ENCODE results near the gene KCNJ1.

DNA sequence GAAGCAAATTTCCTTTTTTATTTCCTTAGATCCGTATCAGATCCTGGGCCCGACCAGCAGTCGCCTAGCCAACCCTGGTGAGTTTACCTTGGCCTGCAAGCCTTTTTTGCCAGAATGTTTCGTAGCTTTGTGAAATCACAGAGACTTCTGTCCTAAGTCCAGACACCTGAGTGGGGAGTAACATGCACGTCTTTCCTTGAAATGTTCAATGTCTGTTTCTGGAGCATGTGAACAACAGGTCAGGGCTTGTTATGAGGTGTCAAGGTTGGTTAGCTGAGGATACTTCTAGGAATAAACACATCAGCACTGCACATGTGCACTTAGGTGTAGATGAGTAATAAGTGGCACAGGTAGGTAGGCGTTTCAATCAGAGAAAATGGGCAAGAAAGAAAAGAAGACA, 58.0 kb downstream of the KCNJ1 start:
- TF ChIP-seq REST (IDR thresholded peaks at IDR 0.05; ENCODE audit: borderline replicate concordance) (no peak), REST (CRISPR knock-in tag; IDR thresholded peaks at IDR 0.05; ENCODE audit: low read depth) (no peak), CTCF (IDR thresholded peaks at IDR 0.05 in 2 of 3, conservative IDR thresholded peaks at IDR 0.05 in 1 of 3; ENCODE audit: insufficient read depth in 2 of 3, low read depth in 1 of 3, low read length in 3 of 3) (no peak), PML (IDR thresholded peaks at IDR 0.05; ENCODE audit: low read length) (no peak), GTF2E2 (tag; IDR thresholded peaks at IDR 0.05) (no peak), EHMT2 (IDR thresholded peaks at IDR 0.05) (no peak), TAF1 (IDR thresholded peaks at IDR 0.05; ENCODE audit: control insufficient read depth, extremely low read depth, insufficient read depth, low read length, severe bottlenecking) (no peak), MEF2D (tag; conservative IDR thresholded peaks at IDR 0.05; ENCODE audit: low read depth) (no peak), NFYB (IDR thresholded peaks at IDR 0.05; ENCODE audit: extremely low read depth, insufficient read length) (no peak)
- TF ChIP-seq, protein P1, sequence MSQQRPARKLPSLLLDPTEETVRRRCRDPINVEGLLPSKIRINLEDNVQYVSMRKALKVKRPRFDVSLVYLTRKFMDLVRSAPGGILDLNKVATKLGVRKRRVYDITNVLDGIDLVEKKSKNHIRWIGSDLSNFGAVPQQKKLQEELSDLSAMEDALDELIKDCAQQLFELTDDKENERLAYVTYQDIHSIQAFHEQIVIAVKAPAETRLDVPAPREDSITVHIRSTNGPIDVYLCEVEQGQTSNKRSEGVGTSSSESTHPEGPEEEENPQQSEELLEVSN (IDR thresholded peaks at IDR 0.05; ENCODE audit: borderline replicate concordance in 1 of 2, extremely low read depth in 1 of 2, insufficient read depth in 1 of 2, insufficient read length in 1 of 2, low read depth in 1 of 2, low read length in 1 of 2, poor library complexity in 1 of 2, severe bottlenecking in 1 of 2): no peak
- TF ChIP-seq, protein P2, sequence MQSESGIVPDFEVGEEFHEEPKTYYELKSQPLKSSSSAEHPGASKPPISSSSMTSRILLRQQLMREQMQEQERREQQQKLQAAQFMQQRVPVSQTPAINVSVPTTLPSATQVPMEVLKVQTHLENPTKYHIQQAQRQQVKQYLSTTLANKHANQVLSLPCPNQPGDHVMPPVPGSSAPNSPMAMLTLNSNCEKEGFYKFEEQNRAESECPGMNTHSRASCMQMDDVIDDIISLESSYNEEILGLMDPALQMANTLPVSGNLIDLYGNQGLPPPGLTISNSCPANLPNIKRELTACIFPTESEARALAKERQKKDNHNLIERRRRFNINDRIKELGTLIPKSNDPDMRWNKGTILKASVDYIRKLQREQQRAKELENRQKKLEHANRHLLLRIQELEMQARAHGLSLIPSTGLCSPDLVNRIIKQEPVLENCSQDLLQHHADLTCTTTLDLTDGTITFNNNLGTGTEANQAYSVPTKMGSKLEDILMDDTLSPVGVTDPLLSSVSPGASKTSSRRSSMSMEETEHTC (IDR thresholded peaks at IDR 0.05): no peak
- TF ChIP-seq, protein P3, sequence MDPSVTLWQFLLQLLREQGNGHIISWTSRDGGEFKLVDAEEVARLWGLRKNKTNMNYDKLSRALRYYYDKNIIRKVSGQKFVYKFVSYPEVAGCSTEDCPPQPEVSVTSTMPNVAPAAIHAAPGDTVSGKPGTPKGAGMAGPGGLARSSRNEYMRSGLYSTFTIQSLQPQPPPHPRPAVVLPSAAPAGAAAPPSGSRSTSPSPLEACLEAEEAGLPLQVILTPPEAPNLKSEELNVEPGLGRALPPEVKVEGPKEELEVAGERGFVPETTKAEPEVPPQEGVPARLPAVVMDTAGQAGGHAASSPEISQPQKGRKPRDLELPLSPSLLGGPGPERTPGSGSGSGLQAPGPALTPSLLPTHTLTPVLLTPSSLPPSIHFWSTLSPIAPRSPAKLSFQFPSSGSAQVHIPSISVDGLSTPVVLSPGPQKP (CRISPR knock-in tag; IDR thresholded peaks at IDR 0.05): no peak
